SK-N-SH treated with all-trans-retinoic acid at 6 μM for 48 hours (cell line): Measurements from ENCODE around the gene HPCAL1.

Experiments
- ATAC-seq: fragments of 200-7000 bp; cut with Tn5 transposase; 3 replicates; pipeline ENCODE4 v1.9.1; 2020; ENCODE audit warnings: mild to moderate bottlenecking, moderate library complexity
- ARNTL ChIP-seq: fragments of 450-650 bp; formaldehyde crosslinking; IDR thresholded peaks from 2 replicates; pipeline ENCODE4 v1.5.0; 2020; ENCODE audit warnings: low read depth, mild to moderate bottlenecking, moderate library complexity, borderline replicate concordance
- BACH2 ChIP-seq: fragments of 250-450 bp; sonication (Bioruptor Pico); IDR thresholded peaks from 2 replicates; pipeline ENCODE4 v1.9.0; 2021; ENCODE audit warnings: mild to moderate bottlenecking, borderline replicate concordance
- GLIS3 ChIP-seq: fragments of 250-450 bp; sonication (Bioruptor Pico); IDR thresholded peaks from 2 replicates; pipeline ENCODE4 v1.5.0; 2020; ENCODE audit warnings: mild to moderate bottlenecking, moderate library complexity
- ISL1 ChIP-seq: fragments of 250-450 bp; sonication (Bioruptor Pico); IDR thresholded peaks from 2 replicates; pipeline ENCODE4 v2.1.2; 2022; ENCODE audit warnings: mild to moderate bottlenecking, moderate library complexity
- PATZ1 ChIP-seq: fragments of 250-450 bp; sonication (Bioruptor Pico); IDR thresholded peaks from 2 replicates; pipeline ENCODE4 v1.8.0; 2020; ENCODE audit warnings: mild to moderate bottlenecking, moderate library complexity, borderline replicate concordance
- PPARA ChIP-seq: fragments of 250-450 bp; sonication (Bioruptor Pico); IDR thresholded peaks from 2 replicates; pipeline ENCODE4 v1.5.0; 2020; ENCODE audit warnings: mild to moderate bottlenecking, borderline replicate concordance
- RARB ChIP-seq: fragments of 250-450 bp; sonication (Bioruptor Pico); IDR thresholded peaks from 2 replicates; pipeline ENCODE4 v1.8.0; 2021; ENCODE audit warnings: mild to moderate bottlenecking, moderate library complexity
- SNAI2 ChIP-seq: fragments of 250-450 bp; sonication (Bioruptor Pico); IDR thresholded peaks from 2 replicates; pipeline ENCODE4 v1.5.0; 2020; ENCODE audit warnings: mild to moderate bottlenecking, moderate library complexity
- TCF4 ChIP-seq: fragments of 250-450 bp; sonication (Bioruptor Pico); IDR thresholded peaks from 2 replicates; pipeline ENCODE4 v1.8.0; 2021; ENCODE audit warnings: mild to moderate bottlenecking, moderate library complexity, borderline replicate concordance
- TOX ChIP-seq: fragments of 250-450 bp; sonication (Bioruptor Pico); IDR thresholded peaks from 2 replicates; pipeline ENCODE4 v1.8.0; 2021; ENCODE audit warnings: mild to moderate bottlenecking, moderate library complexity, borderline replicate concordance
- TSHZ2 ChIP-seq: fragments of 250-450 bp; sonication (Bioruptor Pico); IDR thresholded peaks from 2 replicates; pipeline ENCODE4 v1.5.0; 2020; ENCODE audit warnings: mild to moderate bottlenecking, moderate library complexity
- ZC3H10 ChIP-seq: fragments of 250-450 bp; sonication (Bioruptor Pico); IDR thresholded peaks from 2 replicates; pipeline ENCODE4 v1.5.1; 2021; ENCODE audit warnings: mild to moderate bottlenecking, moderate library complexity
- ZFP3 ChIP-seq: fragments of 250-450 bp; sonication (Bioruptor Pico); IDR thresholded peaks from 2 replicates; pipeline ENCODE4 v1.5.0; 2020; ENCODE audit warnings: mild to moderate bottlenecking, moderate library complexity
- ZFP30 ChIP-seq: fragments of 450-650 bp; formaldehyde crosslinking; IDR thresholded peaks from 2 replicates; pipeline ENCODE4 v1.5.0; 2022; ENCODE audit warnings: mild to moderate bottlenecking, moderate library complexity
- ZNF565 ChIP-seq: fragments of 450-650 bp; formaldehyde crosslinking; conservative IDR thresholded peaks from 2 replicates; pipeline ENCODE4 v1.5.0; 2020; ENCODE audit warnings: low read depth, mild to moderate bottlenecking, moderate library complexity
- ZNF70 ChIP-seq: fragments of 450-650 bp; formaldehyde crosslinking; IDR thresholded peaks from 2 replicates; pipeline ENCODE4 v1.5.0; 2020; ENCODE audit warnings: mild to moderate bottlenecking, moderate library complexity
- ZNF8 ChIP-seq: fragments of 450-650 bp; formaldehyde crosslinking; IDR thresholded peaks from 2 replicates; pipeline ENCODE4 v1.5.0; 2020; ENCODE audit warnings: mild to moderate bottlenecking, moderate library complexity
- TF ChIP-seq, protein P1 (sequence below): fragments of 250-450 bp; sonication (Bioruptor Pico); IDR thresholded peaks from 2 replicates; pipeline ENCODE4 v1.8.0; 2021; ENCODE audit warnings: low read depth, mild to moderate bottlenecking, moderate library complexity, borderline replicate concordance
- TF ChIP-seq, protein P2 (sequence below): fragments of 250-450 bp; sonication (Bioruptor Pico); IDR thresholded peaks from 2 replicates; pipeline ENCODE4 v1.5.1; 2020; ENCODE audit warnings: low read depth, mild to moderate bottlenecking, moderate library complexity
- TF ChIP-seq, protein P3 (sequence below): fragments of 250-450 bp; sonication (Bioruptor Pico); IDR thresholded peaks from 2 replicates; pipeline ENCODE4 v1.5.1; 2021; ENCODE audit warnings: mild to moderate bottlenecking, moderate library complexity

Gene HPCAL1

DNA sequence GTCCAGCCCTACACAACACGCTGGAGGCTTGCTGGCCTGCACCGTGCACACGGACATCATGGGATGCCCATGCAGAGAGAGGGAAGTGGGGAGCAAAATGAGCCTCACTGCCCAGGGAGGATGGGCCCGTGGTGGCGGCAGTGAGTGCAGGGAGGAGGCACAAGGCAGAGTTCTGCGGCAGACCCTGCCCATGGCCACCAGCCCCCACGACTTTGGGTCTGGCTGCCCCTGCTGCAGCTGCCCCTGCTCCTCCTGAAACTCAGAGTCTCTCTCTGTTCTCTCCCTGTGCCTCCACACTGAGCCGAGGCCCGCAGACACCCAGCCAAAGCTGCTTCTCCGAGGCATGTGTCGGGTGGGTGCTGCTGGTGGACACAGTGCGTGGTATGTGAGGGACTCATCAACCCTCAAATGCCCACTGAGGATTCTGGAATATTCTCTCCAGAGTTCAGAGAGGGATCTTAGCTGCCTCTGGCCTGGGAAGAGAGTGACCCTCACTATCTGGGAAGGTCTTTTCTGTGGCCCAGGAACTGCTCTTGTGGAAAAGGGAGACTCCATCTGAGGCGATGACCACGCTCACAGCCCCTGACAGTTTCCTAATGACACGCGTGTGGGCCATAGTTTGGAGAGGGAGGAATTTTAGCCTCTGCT lies 45.1 kb upstream of the HPCAL1 start:
- TF ChIP-seq ZNF8 (no peak), ZNF70 (no peak), ZC3H10 (CRISPR knock-in tag) (no peak), BACH2 (CRISPR knock-in tag) (no peak), PPARA (CRISPR knock-in tag) (no peak), ZFP3 (CRISPR knock-in tag) (no peak)
- TF ChIP-seq, protein P1, sequence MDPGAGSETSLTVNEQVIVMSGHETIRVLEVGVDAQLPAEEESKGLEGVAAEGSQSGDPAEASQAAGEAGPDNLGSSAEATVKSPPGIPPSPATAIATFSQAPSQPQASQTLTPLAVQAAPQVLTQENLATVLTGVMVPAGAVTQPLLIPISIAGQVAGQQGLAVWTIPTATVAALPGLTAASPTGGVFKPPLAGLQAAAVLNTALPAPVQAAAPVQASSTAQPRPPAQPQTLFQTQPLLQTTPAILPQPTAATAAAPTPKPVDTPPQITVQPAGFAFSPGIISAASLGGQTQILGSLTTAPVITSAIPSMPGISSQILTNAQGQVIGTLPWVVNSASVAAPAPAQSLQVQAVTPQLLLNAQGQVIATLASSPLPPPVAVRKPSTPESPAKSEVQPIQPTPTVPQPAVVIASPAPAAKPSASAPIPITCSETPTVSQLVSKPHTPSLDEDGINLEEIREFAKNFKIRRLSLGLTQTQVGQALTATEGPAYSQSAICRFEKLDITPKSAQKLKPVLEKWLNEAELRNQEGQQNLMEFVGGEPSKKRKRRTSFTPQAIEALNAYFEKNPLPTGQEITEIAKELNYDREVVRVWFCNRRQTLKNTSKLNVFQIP: no peak
- TF ChIP-seq, protein P2, sequence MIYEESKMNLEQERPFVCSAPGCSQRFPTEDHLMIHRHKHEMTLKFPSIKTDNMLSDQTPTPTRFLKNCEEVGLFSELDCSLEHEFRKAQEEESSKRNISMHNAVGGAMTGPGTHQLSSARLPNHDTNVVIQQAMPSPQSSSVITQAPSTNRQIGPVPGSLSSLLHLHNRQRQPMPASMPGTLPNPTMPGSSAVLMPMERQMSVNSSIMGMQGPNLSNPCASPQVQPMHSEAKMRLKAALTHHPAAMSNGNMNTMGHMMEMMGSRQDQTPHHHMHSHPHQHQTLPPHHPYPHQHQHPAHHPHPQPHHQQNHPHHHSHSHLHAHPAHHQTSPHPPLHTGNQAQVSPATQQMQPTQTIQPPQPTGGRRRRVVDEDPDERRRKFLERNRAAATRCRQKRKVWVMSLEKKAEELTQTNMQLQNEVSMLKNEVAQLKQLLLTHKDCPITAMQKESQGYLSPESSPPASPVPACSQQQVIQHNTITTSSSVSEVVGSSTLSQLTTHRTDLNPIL (CRISPR knock-in tag): no peak
- no peak for ATAC-seq

DNA sequence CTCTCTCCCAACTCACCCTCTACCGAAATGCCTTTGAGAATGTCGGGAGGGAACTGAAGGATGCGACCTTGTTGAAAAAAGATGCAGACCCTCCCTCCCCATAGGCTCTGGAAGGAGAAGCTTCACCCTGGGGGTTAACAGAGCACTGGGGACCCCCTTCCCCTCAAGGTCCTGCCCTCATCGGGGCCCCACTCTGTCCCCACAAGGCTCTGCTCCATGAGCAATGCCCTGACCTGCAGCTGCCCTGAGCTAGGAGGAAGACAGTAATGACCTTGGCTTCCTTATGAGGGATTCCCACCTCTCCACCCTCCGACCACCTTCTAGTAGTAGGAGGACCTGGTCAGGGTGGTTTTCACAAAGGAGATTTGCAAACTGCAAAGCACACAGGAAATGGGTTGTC lies 44.4 kb upstream of the HPCAL1 start:
- TF ChIP-seq SNAI2 (CRISPR knock-in tag) (no peak), PPARA (CRISPR knock-in tag) (no peak), TSHZ2 (no peak), RARB (CRISPR knock-in tag) (no peak), ZC3H10 (CRISPR knock-in tag) (no peak), ISL1 (no peak), PATZ1 (CRISPR knock-in tag) (no peak)
- TF ChIP-seq, protein P2 (CRISPR knock-in tag): no peak
- TF ChIP-seq, protein P1: no peak
- ATAC-seq: no peak

DNA sequence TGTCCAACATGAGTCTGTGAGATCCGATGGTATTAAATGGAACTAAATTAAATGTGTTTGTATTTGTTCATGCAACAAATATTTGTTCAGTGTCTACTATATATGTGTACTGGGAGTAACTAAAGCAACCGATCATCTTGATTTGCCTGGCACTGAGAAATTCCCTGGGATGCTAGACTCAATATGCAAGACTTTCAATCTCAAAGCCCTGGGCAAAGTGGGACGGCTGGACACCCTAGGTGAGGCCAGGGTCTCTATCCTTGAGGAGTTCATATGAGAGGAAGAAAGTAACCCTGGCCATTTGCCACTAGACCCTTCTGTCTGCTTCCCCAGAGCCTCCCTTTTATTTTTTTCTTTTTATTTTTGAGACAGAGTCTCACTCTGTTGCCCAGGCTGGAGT lies 44.0 kb upstream of the HPCAL1 start:
- ATAC-seq: no peak
- TF ChIP-seq, protein P3, sequence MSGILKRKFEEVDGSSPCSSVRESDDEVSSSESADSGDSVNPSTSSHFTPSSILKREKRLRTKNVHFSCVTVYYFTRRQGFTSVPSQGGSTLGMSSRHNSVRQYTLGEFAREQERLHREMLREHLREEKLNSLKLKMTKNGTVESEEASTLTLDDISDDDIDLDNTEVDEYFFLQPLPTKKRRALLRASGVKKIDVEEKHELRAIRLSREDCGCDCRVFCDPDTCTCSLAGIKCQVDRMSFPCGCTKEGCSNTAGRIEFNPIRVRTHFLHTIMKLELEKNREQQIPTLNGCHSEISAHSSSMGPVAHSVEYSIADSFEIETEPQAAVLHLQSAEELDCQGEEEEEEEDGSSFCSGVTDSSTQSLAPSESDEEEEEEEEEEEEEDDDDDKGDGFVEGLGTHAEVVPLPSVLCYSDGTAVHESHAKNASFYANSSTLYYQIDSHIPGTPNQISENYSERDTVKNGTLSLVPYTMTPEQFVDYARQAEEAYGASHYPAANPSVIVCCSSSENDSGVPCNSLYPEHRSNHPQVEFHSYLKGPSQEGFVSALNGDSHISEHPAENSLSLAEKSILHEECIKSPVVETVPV: no peak
- TF ChIP-seq BACH2 (CRISPR knock-in tag) (no peak), GLIS3 (no peak), ZFP30 (CRISPR knock-in tag) (no peak), ZC3H10 (CRISPR knock-in tag) (no peak), ZNF565 (no peak), TOX (CRISPR knock-in tag) (no peak), TCF4 (no peak), ZFP3 (CRISPR knock-in tag) (no peak), SNAI2 (CRISPR knock-in tag) (no peak), ARNTL (no peak), TSHZ2 (no peak)
- TF ChIP-seq, protein P2 (CRISPR knock-in tag): no peak
